Neuronal stem cell (in vitro differentiated cells): ENCODE measurements around the gene SPATA24.
A peak's percentile ranks its signal among the peaks of the same experiment; 100 is the strongest.

ENCODE experiments used
- DNase-seq: peaks from one replicate; pipeline ENCODE4 v3.0.0-alpha.2; 2013; ENCODE audit warnings: low spot score
- H2AFZ ChIP-seq: one replicate; pipeline ENCODE4 v1.6.1; 2013; ENCODE audit warnings: mild to moderate bottlenecking, low read length, inconsistent platforms
- H2AK5ac ChIP-seq: 2 replicates; pipeline ENCODE4 v1.6.1; 2013; ENCODE audit warnings: low read depth, mild to moderate bottlenecking, inconsistent platforms, low read length, moderate library complexity, mixed read lengths
- H2BK120ac ChIP-seq: 2 replicates; pipeline ENCODE4 v1.6.1; 2013; ENCODE audit warnings: low read depth, mild to moderate bottlenecking, inconsistent platforms, low read length, moderate library complexity, mixed read lengths
- H2BK12ac ChIP-seq: one replicate; pipeline ENCODE4 v1.6.1; 2013; ENCODE audit warnings: low read length, inconsistent platforms
- H2BK15ac ChIP-seq: 2 replicates; pipeline ENCODE4 v1.6.1; 2013; ENCODE audit warnings: mild to moderate bottlenecking, low read length, inconsistent platforms, mixed read lengths
- H2BK5ac ChIP-seq: one replicate; pipeline ENCODE4 v1.6.1; 2013; ENCODE audit warnings: inconsistent platforms, mild to moderate bottlenecking, low read length, moderate library complexity
- H3K14ac ChIP-seq: one replicate; pipeline ENCODE4 v1.6.1; 2013; ENCODE audit warnings: low read length, inconsistent platforms
- H3K18ac ChIP-seq: 2 replicates; pipeline ENCODE4 v1.6.1; 2013; ENCODE audit warnings: low read length, inconsistent platforms
- H3K23ac ChIP-seq: 2 replicates; pipeline ENCODE4 v1.6.1; 2013; ENCODE audit warnings: low read depth, mild to moderate bottlenecking, mixed read lengths, low read length, inconsistent platforms; ENCODE audit not compliant: poor library complexity
- H3K27ac ChIP-seq: replicated peaks from 3 replicates; pipeline ENCODE4 v1.5.1; 2013; ENCODE audit warnings: low read length, inconsistent platforms
- H3K27me3 ChIP-seq, 3 experiments: 2 replicates each; pipeline ENCODE4 v1.6.1; 2013; ENCODE audit warnings: low read length in 3 of 3, mild to moderate bottlenecking in 2 of 3, inconsistent platforms in 1 of 3, low read depth in 1 of 3, mixed read lengths in 1 of 3, moderate library complexity in 1 of 3; ENCODE audit not compliant: control insufficient read depth in 3 of 3, insufficient read depth in 3 of 3
- H3K36me3 ChIP-seq, 2 donors: replicated peaks in 1 of 2; 2 replicates each; pipeline ENCODE4 v1.6.1; 2013; ENCODE audit warnings: low read length in 2 of 2; ENCODE audit not compliant: control insufficient read depth in 2 of 2, insufficient read depth in 2 of 2
- H3K4ac ChIP-seq: 2 replicates; pipeline ENCODE4 v1.6.1; 2013; ENCODE audit warnings: inconsistent platforms, mild to moderate bottlenecking, low read length, moderate library complexity
- H3K4me1 ChIP-seq, 2 donors: 1 replicate in 1 of 2; 2 replicates in 1 of 2; pipeline ENCODE4 v1.6.1; 2013; ENCODE audit warnings: low read length in 2 of 2, low read depth in 1 of 2; ENCODE audit not compliant: control insufficient read depth in 2 of 2, insufficient read depth in 1 of 2
- H3K4me2 ChIP-seq: one replicate; pipeline ENCODE4 v1.6.1; 2013; ENCODE audit warnings: mild to moderate bottlenecking, low read length, inconsistent platforms; ENCODE audit not compliant: insufficient read depth, poor library complexity, severe bottlenecking
- H3K4me3 ChIP-seq, 2 donors: 2 replicates each; pipeline ENCODE4 v1.5.1; 2013; ENCODE audit warnings: low read length in 2 of 2, mild to moderate bottlenecking in 2 of 2, inconsistent platforms in 1 of 2, moderate library complexity in 1 of 2
- H3K79me1 ChIP-seq: one replicate; pipeline ENCODE4 v1.6.1; 2013; ENCODE audit warnings: low read depth, mild to moderate bottlenecking, inconsistent platforms, low read length, moderate library complexity
- H3K9ac ChIP-seq: one replicate; pipeline ENCODE4 v1.6.1; 2013; ENCODE audit warnings: mild to moderate bottlenecking, low read depth, low read length, inconsistent platforms; ENCODE audit not compliant: poor library complexity
- H3K9me3 ChIP-seq, 2 donors: replicated peaks in 1 of 2; 2 replicates each; pipeline versions ENCODE3 to v1.6.1; 2013; ENCODE audit warnings: low read length in 2 of 2, mild to moderate bottlenecking in 2 of 2, inconsistent platforms in 1 of 2, low read depth in 1 of 2, mixed read lengths in 1 of 2, moderate library complexity in 1 of 2; ENCODE audit not compliant: control insufficient read depth in 2 of 2, insufficient read depth in 1 of 2
- H4K8ac ChIP-seq: one replicate; pipeline ENCODE4 v1.6.1; 2013; ENCODE audit warnings: low read depth, mild to moderate bottlenecking, inconsistent platforms, low read length, moderate library complexity
- H4K91ac ChIP-seq: one replicate; pipeline ENCODE4 v1.6.1; 2013; ENCODE audit warnings: low read length, low read depth, mild to moderate bottlenecking, inconsistent platforms; ENCODE audit not compliant: poor library complexity
- WGBS, 2 donors: extraction: QIAGEN DNeasy Blood & Tissue Kit; methylation state at CpG; one replicate each; pipeline ENCODE4 v1.1.7; 2013; ENCODE audit warnings: missing lambda C conversion rate in 2 of 2, mixed read lengths in 1 of 2; ENCODE audit not compliant: insufficient read length in 2 of 2, insufficient replicate concordance in 1 of 2; ENCODE audit errors: extremely low coverage in 2 of 2; 5-methylcytosine and 5-hydroxymethylcytosine counted together

The SPATA24 gene

DNA sequence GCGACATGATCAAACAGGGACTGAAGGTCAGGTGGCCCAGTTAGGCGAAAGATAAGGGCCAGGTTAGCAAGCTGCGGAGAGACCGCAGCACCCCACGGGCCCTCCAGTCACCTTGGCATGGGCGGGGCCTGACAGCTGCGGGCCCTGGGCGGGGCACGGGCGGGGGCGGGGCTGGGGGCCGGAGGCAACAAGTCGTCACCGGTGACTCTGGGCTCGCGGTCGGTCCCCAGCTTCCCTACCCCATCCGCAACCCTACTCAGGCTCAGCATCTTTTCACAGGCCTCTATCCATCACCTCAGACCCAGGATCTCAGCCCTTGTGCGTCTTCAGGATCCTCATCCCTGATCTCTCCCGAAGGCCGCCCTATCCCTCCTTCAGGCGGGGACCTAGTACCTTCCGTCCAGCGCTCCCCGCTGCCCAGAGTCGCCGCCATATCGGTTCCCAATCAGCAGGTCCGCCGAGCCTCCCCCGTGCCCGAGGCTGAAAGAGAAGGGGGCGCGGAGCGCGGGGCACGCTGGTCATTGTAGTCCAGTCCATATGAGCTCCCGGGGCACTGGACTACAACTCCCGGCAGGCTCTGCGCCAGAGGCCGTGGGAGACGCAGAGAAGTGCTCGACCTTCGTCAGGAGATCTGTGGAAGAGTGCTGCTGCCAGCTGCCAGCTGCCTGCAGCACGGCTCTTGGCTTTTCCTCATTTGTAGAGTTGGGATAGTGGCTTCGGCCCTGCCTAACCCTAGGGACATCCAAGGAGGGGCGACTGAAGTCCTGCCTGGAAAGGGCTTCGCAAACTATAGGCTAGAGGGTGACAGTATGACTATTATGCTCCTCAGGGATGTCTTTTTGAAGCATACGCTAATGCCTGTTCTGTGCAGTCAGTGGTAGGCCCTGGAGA is 35.4 kb upstream of the SPATA24 start, which contains the start of gene DNAJC18:
DNAJC18 (minus strand) TSS at position 513 of the 891 bp plus-strand sequence; CDS start at position 433, 80 bp downstream.
- Histone ChIP-seq H3K27me3 (peaks cover 0 to 7% (median 0%) of the 10 kb centered on the region in 3 experiments), H3K9ac (peak within 1 kb of the TSS; percentile 81), H3K18ac (peak within 1 kb of the TSS; percentile 95), H2BK15ac (no peak within 1 kb of the TSS), H3K14ac (no peak within 1 kb of the TSS), H3K27ac (peak within 1 kb of the TSS; percentile 89), H2AFZ (peak within 1 kb of the TSS; percentile 91), H3K4me2 (peak within 1 kb of the TSS; percentile 79), H2AK5ac (no peak within 1 kb of the TSS), H3K36me3 (peaks cover 6 to 29% of the 10 kb centered on the region in 2 donors), H2BK5ac (no peak within 1 kb of the TSS), H3K4me1 (peaks cover 4 to 11% of the 10 kb centered on the region in 2 donors), H4K91ac (no peak within 1 kb of the TSS), H2BK12ac (no peak within 1 kb of the TSS), H2BK120ac (no peak within 1 kb of the TSS), H3K79me1 (peaks cover 3% of the 10 kb centered on the region), H4K8ac (no peak within 1 kb of the TSS), H3K4ac (no peak within 1 kb of the TSS), H3K4me3 (peak within 1 kb of the TSS; percentile 74 to 83), H3K23ac (peak within 1 kb of the TSS; percentile 31), H3K9me3 (no peaks in the 10 kb centered on the region)
- no CpG with 5 or more reads among the region's 49 CpGs for WGBS, 2 donors
- DNase-seq, result peak; percentile 93

DNA sequence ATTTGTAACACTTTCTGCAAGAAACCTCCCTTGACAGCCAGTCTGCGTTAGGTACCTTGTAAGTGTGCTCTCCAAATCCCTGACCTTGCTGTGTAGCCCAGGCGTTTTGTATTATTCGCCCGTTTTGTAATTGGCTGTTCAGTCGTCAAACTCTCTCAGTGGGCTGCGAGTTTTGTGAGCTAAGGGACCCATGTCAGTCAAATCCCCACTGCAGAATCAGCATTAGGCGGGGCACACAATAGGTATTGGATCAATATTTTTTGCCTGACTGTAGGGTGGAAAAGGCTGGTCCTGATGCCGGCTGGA is 34.8 kb upstream of the SPATA24 start:
- Histone ChIP-seq H3K14ac (no peak overlapping the region), H3K27me3 (peaks cover 0 to 6% (median 0%) of the 10 kb centered on the region in 3 experiments), H3K27ac (no peak overlapping the region), H2AFZ (peak overlapping the region; percentile 91), H3K18ac (no peak overlapping the region), H2BK120ac (no peak overlapping the region), H4K91ac (no peak overlapping the region), H3K9me3 (no peaks in the 10 kb centered on the region), H3K79me1 (peaks cover 3% of the 10 kb centered on the region), H2BK12ac (no peak overlapping the region), H4K8ac (no peak overlapping the region), H3K23ac (no peak overlapping the region), H3K4ac (no peak overlapping the region), H3K9ac (no peak overlapping the region), H3K36me3 (peaks cover 6 to 33% of the 10 kb centered on the region in 2 donors), H3K4me3 (peak overlapping the region; percentile 74 to 75), H3K4me1 (peaks cover 4 to 11% of the 10 kb centered on the region in 2 donors), H2AK5ac (no peak overlapping the region), H2BK15ac (no peak overlapping the region), H2BK5ac (no peak overlapping the region), H3K4me2 (peak overlapping the region; percentile 79)
- no CpG with 5 or more reads among the region's 8 CpGs for WGBS, 2 donors
- DNase-seq, result no peak

DNA sequence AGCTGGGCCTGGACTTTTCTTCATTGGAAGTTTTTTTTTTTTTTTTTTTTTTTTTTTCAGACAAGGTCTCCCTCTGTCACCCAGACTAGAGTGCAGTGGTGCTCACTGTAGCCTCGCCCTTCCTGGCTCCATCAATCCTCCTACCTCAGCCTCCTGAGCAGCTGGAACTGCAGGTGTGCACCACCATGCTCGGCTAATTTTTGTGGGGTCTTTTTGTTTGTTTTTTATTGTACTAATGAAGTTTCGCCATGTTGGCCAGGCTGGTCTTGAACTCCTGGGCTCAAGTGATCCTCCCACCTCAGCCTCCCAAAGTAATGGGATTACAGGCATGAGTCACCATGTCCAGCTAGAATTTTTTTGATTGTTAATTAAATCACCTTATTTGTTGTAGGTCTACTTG is 31.8 kb upstream of the SPATA24 start:
- Histone ChIP-seq H3K23ac (no peak overlapping the region), H3K4me2 (no peak overlapping the region), H2AFZ (no peak overlapping the region), H3K18ac (no peak overlapping the region), H4K8ac (no peak overlapping the region), H3K4me3 (no peak overlapping the region), H3K9ac (no peak overlapping the region), H2BK15ac (no peak overlapping the region), H3K4me1 (peaks cover 4 to 11% of the 10 kb centered on the region in 2 donors), H2BK12ac (no peak overlapping the region), H3K4ac (no peak overlapping the region), H3K79me1 (peaks cover 3% of the 10 kb centered on the region), H3K9me3 (no peaks in the 10 kb centered on the region), H3K27ac (no peak overlapping the region), H2AK5ac (no peak overlapping the region), H4K91ac (no peak overlapping the region), H3K36me3 (peaks cover 8 to 46% of the 10 kb centered on the region in 2 donors), H3K27me3 (no peaks in the 10 kb centered on the region), H3K14ac (no peak overlapping the region), H2BK120ac (no peak overlapping the region), H2BK5ac (no peak overlapping the region)
- WGBS, 2 donors, result no CpG with 5 or more reads among the region's 3 CpGs
- DNase-seq, result no peak

DNA sequence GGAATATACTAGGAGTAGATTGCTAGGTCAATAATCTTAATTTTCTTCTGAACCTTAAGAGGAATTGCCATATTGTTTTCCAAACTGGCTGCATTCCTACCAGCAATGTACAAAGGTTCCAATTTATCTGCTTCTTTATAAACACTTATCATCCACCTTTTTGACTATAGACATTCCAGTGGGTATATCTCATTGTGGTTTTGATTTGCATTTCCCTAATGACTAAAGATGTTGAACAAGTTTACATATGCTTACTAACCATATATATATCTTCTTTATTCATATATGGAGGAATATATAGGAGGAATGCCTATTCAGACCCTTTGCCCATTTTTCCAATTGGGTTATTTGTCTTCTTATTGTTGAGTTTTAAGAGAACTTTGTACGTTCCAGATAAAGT is 27.8 kb upstream of the SPATA24 start:
- Histone ChIP-seq H3K4me1 (no peaks in the 10 kb centered on the region), H2BK5ac (no peak overlapping the region), H3K9ac (no peak overlapping the region), H2BK120ac (no peak overlapping the region), H3K4me2 (no peak overlapping the region), H2AFZ (no peak overlapping the region), H2BK15ac (no peak overlapping the region), H3K18ac (no peak overlapping the region), H4K8ac (no peak overlapping the region), H3K23ac (no peak overlapping the region), H2AK5ac (no peak overlapping the region), H3K4me3 (no peak overlapping the region), H2BK12ac (no peak overlapping the region), H3K4ac (no peak overlapping the region), H3K9me3 (no peaks in the 10 kb centered on the region), H3K27me3 (no peaks in the 10 kb centered on the region), H3K27ac (no peak overlapping the region), H3K14ac (no peak overlapping the region), H4K91ac (no peak overlapping the region), H3K36me3 (peaks cover 4 to 71% of the 10 kb centered on the region in 2 donors), H3K79me1 (no peaks in the 10 kb centered on the region)
- DNase-seq, result no peak
- no CpG with 5 or more reads among the region's 1 CpG for WGBS, 2 donors
